Measurements from ENCODE around the gene ATP2C1.

The ATP2C1 gene

GRCh38 chr3:130901463-130902204, 7.8 kb downstream of the ATP2C1 start:
- Histone ChIP-seq H3K27me3 (ENCODE audit: control insufficient read depth, insufficient read depth, low read length) (no peaks in the 10 kb centered on the region), H3K27ac (ENCODE audit: low read depth, low read length) (no peak overlapping the region), H3K36me3 (ENCODE audit: control insufficient read depth, insufficient read depth, low read length) (no peaks in the 10 kb centered on the region), H3K4me1 (ENCODE audit: control insufficient read depth, insufficient read depth, low read length) (peaks cover 2% of the 10 kb centered on the region), H3K4me3 (ENCODE audit: low read length) (no peak overlapping the region), H3K9ac (ENCODE audit: low read length) (no peak overlapping the region)

GRCh38 chr3:130903412-130903908, 9.6 kb downstream of the ATP2C1 start:
- Histone ChIP-seq H3K9ac (ENCODE audit: low read length) (no peak overlapping the region), H3K27ac (ENCODE audit: low read depth, low read length) (no peak overlapping the region), H3K36me3 (ENCODE audit: control insufficient read depth, insufficient read depth, low read length) (no peaks in the 10 kb centered on the region), H3K27me3 (ENCODE audit: control insufficient read depth, insufficient read depth, low read length) (no peaks in the 10 kb centered on the region), H3K4me1 (ENCODE audit: control insufficient read depth, insufficient read depth, low read length) (peaks cover 2% of the 10 kb centered on the region), H3K4me3 (ENCODE audit: low read length) (no peak overlapping the region)

- Histone ChIP-seq H3K4me3 (ENCODE audit: low read length) (no peak overlapping the region), H3K36me3 (ENCODE audit: control insufficient read depth, insufficient read depth, low read length) (no peaks in the 10 kb centered on the region), H3K27me3 (ENCODE audit: control insufficient read depth, insufficient read depth, low read length) (no peaks in the 10 kb centered on the region), H3K27ac (ENCODE audit: low read depth, low read length) (no peak overlapping the region), H3K4me1 (ENCODE audit: control insufficient read depth, insufficient read depth, low read length) (peaks cover 2% of the 10 kb centered on the region), H3K9ac (ENCODE audit: low read length) (no peak overlapping the region)
These were observed 10.6 kb downstream of the ATP2C1 start for GRCh38 chr3:130904491-130904890.

GRCh38 chr3:130905551-130905950, 11.7 kb downstream of the ATP2C1 start:
- no peak overlapping the region for H3K4me3 ChIP-seq (ENCODE audit: low read length)
- H3K27ac ChIP-seq (ENCODE audit: low read depth, low read length), result no peak overlapping the region
- no peak overlapping the region for H3K9ac ChIP-seq (ENCODE audit: low read length)
- H3K27me3 ChIP-seq (ENCODE audit: control insufficient read depth, insufficient read depth, low read length), result no peaks in the 10 kb centered on the region
- H3K36me3 ChIP-seq (ENCODE audit: control insufficient read depth, insufficient read depth, low read length), result no peaks in the 10 kb centered on the region
- H3K4me1 ChIP-seq (ENCODE audit: control insufficient read depth, insufficient read depth, low read length), result peaks cover 2% of the 10 kb centered on the region

GRCh38 chr3:130906374-130906995, 12.6 kb downstream of the ATP2C1 start:
- Histone ChIP-seq H3K36me3 (ENCODE audit: control insufficient read depth, insufficient read depth, low read length) (no peaks in the 10 kb centered on the region), H3K4me1 (ENCODE audit: control insufficient read depth, insufficient read depth, low read length) (peaks cover 2% of the 10 kb centered on the region), H3K27ac (ENCODE audit: low read depth, low read length) (no peak overlapping the region), H3K4me3 (ENCODE audit: low read length) (no peak overlapping the region), H3K27me3 (ENCODE audit: control insufficient read depth, insufficient read depth, low read length) (no peaks in the 10 kb centered on the region), H3K9ac (ENCODE audit: low read length) (no peak overlapping the region)

- Histone ChIP-seq H3K27me3 (ENCODE audit: control insufficient read depth, insufficient read depth, low read length) (no peaks in the 10 kb centered on the region), H3K27ac (ENCODE audit: low read depth, low read length) (no peak overlapping the region), H3K4me1 (ENCODE audit: control insufficient read depth, insufficient read depth, low read length) (peaks cover 2% of the 10 kb centered on the region), H3K4me3 (ENCODE audit: low read length) (no peak overlapping the region), H3K9ac (ENCODE audit: low read length) (no peak overlapping the region), H3K36me3 (ENCODE audit: control insufficient read depth, insufficient read depth, low read length) (no peaks in the 10 kb centered on the region)
These were observed 13.6 kb downstream of the ATP2C1 start for GRCh38 chr3:130907500-130907899.

- no peak overlapping the region for H3K27ac ChIP-seq (ENCODE audit: low read depth, low read length)
- H3K27me3 ChIP-seq (ENCODE audit: control insufficient read depth, insufficient read depth, low read length), result no peaks in the 10 kb centered on the region
- no peaks in the 10 kb centered on the region for H3K36me3 ChIP-seq (ENCODE audit: control insufficient read depth, insufficient read depth, low read length)
- peaks cover 2% of the 10 kb centered on the region for H3K4me1 ChIP-seq (ENCODE audit: control insufficient read depth, insufficient read depth, low read length)
- H3K4me3 ChIP-seq (ENCODE audit: low read length), result no peak overlapping the region
- no peak overlapping the region for H3K9ac ChIP-seq (ENCODE audit: low read length)
These were observed 14.1 kb downstream of the ATP2C1 start for GRCh38 chr3:130907966-130908365.

- H3K27me3 ChIP-seq (ENCODE audit: control insufficient read depth, insufficient read depth, low read length), result no peaks in the 10 kb centered on the region
- H3K27ac ChIP-seq (ENCODE audit: low read depth, low read length), result no peak overlapping the region
- no peaks in the 10 kb centered on the region for H3K36me3 ChIP-seq (ENCODE audit: control insufficient read depth, insufficient read depth, low read length)
- no peak overlapping the region for H3K9ac ChIP-seq (ENCODE audit: low read length)
- H3K4me3 ChIP-seq (ENCODE audit: low read length), result no peak overlapping the region
- no peaks in the 10 kb centered on the region for H3K4me1 ChIP-seq (ENCODE audit: control insufficient read depth, insufficient read depth, low read length)
These were observed 21.8 kb downstream of the ATP2C1 start for GRCh38 chr3:130915567-130916292.

GRCh38 chr3:130916507-130917167, 22.8 kb downstream of the ATP2C1 start:
- Histone ChIP-seq H3K27me3 (ENCODE audit: control insufficient read depth, insufficient read depth, low read length) (no peaks in the 10 kb centered on the region), H3K4me1 (ENCODE audit: control insufficient read depth, insufficient read depth, low read length) (no peaks in the 10 kb centered on the region), H3K27ac (ENCODE audit: low read depth, low read length) (no peak overlapping the region), H3K9ac (ENCODE audit: low read length) (no peak overlapping the region), H3K36me3 (ENCODE audit: control insufficient read depth, insufficient read depth, low read length) (no peaks in the 10 kb centered on the region), H3K4me3 (ENCODE audit: low read length) (no peak overlapping the region)

GRCh38 chr3:130918328-130918727, 24.4 kb downstream of the ATP2C1 start:
- Histone ChIP-seq H3K9ac (ENCODE audit: low read length) (no peak overlapping the region), H3K36me3 (ENCODE audit: control insufficient read depth, insufficient read depth, low read length) (no peaks in the 10 kb centered on the region), H3K27ac (ENCODE audit: low read depth, low read length) (no peak overlapping the region), H3K4me3 (ENCODE audit: low read length) (no peak overlapping the region), H3K27me3 (ENCODE audit: control insufficient read depth, insufficient read depth, low read length) (no peaks in the 10 kb centered on the region), H3K4me1 (ENCODE audit: control insufficient read depth, insufficient read depth, low read length) (no peaks in the 10 kb centered on the region)

GRCh38 chr3:130925628-130926027, 31.7 kb downstream of the ATP2C1 start:
- Histone ChIP-seq H3K36me3 (ENCODE audit: control insufficient read depth, insufficient read depth, low read length) (no peaks in the 10 kb centered on the region), H3K27ac (ENCODE audit: low read depth, low read length) (no peak overlapping the region), H3K9ac (ENCODE audit: low read length) (no peak overlapping the region), H3K27me3 (ENCODE audit: control insufficient read depth, insufficient read depth, low read length) (no peaks in the 10 kb centered on the region), H3K4me1 (ENCODE audit: control insufficient read depth, insufficient read depth, low read length) (no peaks in the 10 kb centered on the region), H3K4me3 (ENCODE audit: low read length) (no peak overlapping the region)

GRCh38 chr3:130926504-130926903, 32.6 kb downstream of the ATP2C1 start:
- H3K4me1 ChIP-seq (ENCODE audit: control insufficient read depth, insufficient read depth, low read length), result no peaks in the 10 kb centered on the region
- no peaks in the 10 kb centered on the region for H3K27me3 ChIP-seq (ENCODE audit: control insufficient read depth, insufficient read depth, low read length)
- no peak overlapping the region for H3K9ac ChIP-seq (ENCODE audit: low read length)
- H3K27ac ChIP-seq (ENCODE audit: low read depth, low read length), result no peak overlapping the region
- no peaks in the 10 kb centered on the region for H3K36me3 ChIP-seq (ENCODE audit: control insufficient read depth, insufficient read depth, low read length)
- H3K4me3 ChIP-seq (ENCODE audit: low read length), result no peak overlapping the region

All from rectal smooth muscle tissue (tissue), 1 donor.